ENCODE measurements around the gene TMEM220.
"Not testable (repeated sequence)": the region's sequence is repeated elsewhere in the genome, so short reads cannot be mapped to it uniquely, and the experiment has no call there.

Gene TMEM220

GRCh38 chr17:10754861-10755591 lies 25.2 kb upstream of the TMEM220 start:
- no peak for DNase-seq (ENCODE audit: low read depth)

- no peak for DNase-seq (ENCODE audit: low read depth)
Measured at GRCh38 chr17:10754109-10754508, 24.3 kb upstream of the TMEM220 start.

GRCh38 chr17:10752696-10753095 lies 22.9 kb upstream of the TMEM220 start:
- DNase-seq (ENCODE audit: low read depth) = no peak

GRCh38 chr17:10751563-10751962 lies 21.7 kb upstream of the TMEM220 start:
- no peak for DNase-seq (ENCODE audit: low read depth)

GRCh38 chr17:10750210-10750609 lies 20.4 kb upstream of the TMEM220 start:
- no peak for DNase-seq (ENCODE audit: low read depth)

GRCh38 chr17:10748531-10749181 lies 18.8 kb upstream of the TMEM220 start:
- no peak for DNase-seq (ENCODE audit: low read depth)

- DNase-seq (ENCODE audit: low read depth) = no peak
Measured at GRCh38 chr17:10745231-10745630, 15.4 kb upstream of the TMEM220 start.

GRCh38 chr17:10744501-10745000 lies 14.7 kb upstream of the TMEM220 start:
- no peak for DNase-seq (ENCODE audit: low read depth)

- DNase-seq (ENCODE audit: low read depth) = no peak
Measured at GRCh38 chr17:10743316-10744009, 13.6 kb upstream of the TMEM220 start.

- no peak for DNase-seq (ENCODE audit: low read depth)
Measured at GRCh38 chr17:10742431-10742830, 12.6 kb upstream of the TMEM220 start.

- DNase-seq (ENCODE audit: low read depth) = no peak
Measured at GRCh38 chr17:10741416-10742135, 11.8 kb upstream of the TMEM220 start.

- DNase-seq (ENCODE audit: low read depth) = no peak
Measured at GRCh38 chr17:10739386-10739785, 9.6 kb upstream of the TMEM220 start.

GRCh38 chr17:10738521-10739258 lies 8.9 kb upstream of the TMEM220 start:
- DNase-seq (ENCODE audit: low read depth) = no peak

- no peak for DNase-seq (ENCODE audit: low read depth)
Measured at GRCh38 chr17:10737736-10738135, 7.9 kb upstream of the TMEM220 start.

- DNase-seq (ENCODE audit: low read depth) = no peak
Measured at GRCh38 chr17:10737168-10737622, 7.4 kb upstream of the TMEM220 start.

- no peak for DNase-seq (ENCODE audit: low read depth)
Measured at GRCh38 chr17:10735821-10736220, 6.0 kb upstream of the TMEM220 start.

- DNase-seq (ENCODE audit: low read depth) = no peak
Measured at GRCh38 chr17:10735251-10735650, 5.4 kb upstream of the TMEM220 start.

- no peak for DNase-seq (ENCODE audit: low read depth)
Measured at GRCh38 chr17:10733666-10734065, 3.8 kb upstream of the TMEM220 start.

- not testable (repeated sequence) for DNase-seq (ENCODE audit: low read depth)
Measured at GRCh38 chr17:10732121-10732520, 2.3 kb upstream of the TMEM220 start.

GRCh38 chr17:10731408-10731879 lies 1.6 kb upstream of the TMEM220 start:
- DNase-seq (ENCODE audit: low read depth) = no peak

GRCh38 chr17:10730247-10730646 lies 424 bp upstream of the TMEM220 start:
- not testable (repeated sequence) for DNase-seq (ENCODE audit: low read depth)
